Liver (tissue), 9 donors: ENCODE measurements around the gene GLT6D1. TPM values are rescaled to one million over a fixed set of nuclear protein-coding genes. Genes with fewer than 3 reads are reported as not detected.

ENCODE experiments used
- DNase-seq: peaks from one replicate; pipeline ENCODE4 v3.0.0-alpha.2; 2017; ENCODE audit warnings: low spot score
- H3K27ac ChIP-seq, 2 donors: one replicate each; pipeline ENCODE4 v1.7.0; 2013; ENCODE audit warnings: inconsistent platforms in 2 of 2, low read length in 2 of 2, control low read depth in 1 of 2, low read depth in 1 of 2, mild to moderate bottlenecking in 1 of 2
- H3K27me3 ChIP-seq, 4 donors: one replicate each; pipeline versions ENCODE4 v1.6.1 to v1.7.0; 2013; ENCODE audit warnings: low read length in 3 of 4, inconsistent platforms in 1 of 4, mild to moderate bottlenecking in 1 of 4, moderate library complexity in 1 of 4; ENCODE audit not compliant: control insufficient read depth in 4 of 4, insufficient read depth in 4 of 4
- H3K36me3 ChIP-seq, 4 donors: one replicate each; pipeline versions ENCODE4 v1.6.1 to v1.7.0; 2013; ENCODE audit warnings: low read length in 3 of 4, mild to moderate bottlenecking in 3 of 4, low read depth in 1 of 4, moderate library complexity in 1 of 4; ENCODE audit not compliant: control insufficient read depth in 4 of 4, insufficient read depth in 3 of 4
- H3K4me1 ChIP-seq, 4 donors: one replicate each; pipeline versions ENCODE4 v1.6.1 to v1.7.0; 2013; ENCODE audit warnings: low read length in 3 of 4, mild to moderate bottlenecking in 3 of 4, moderate library complexity in 1 of 4; ENCODE audit not compliant: control insufficient read depth in 4 of 4, insufficient read depth in 4 of 4
- H3K4me3 ChIP-seq, 3 donors: one replicate each; pipeline versions ENCODE4 v1.6.1 to v1.7.0; 2013; ENCODE audit warnings: low read length in 3 of 3, control low read depth in 1 of 3, low read depth in 1 of 3, mild to moderate bottlenecking in 1 of 3
- H3K9ac ChIP-seq, 2 donors: one replicate each; pipeline ENCODE4 v1.7.0; 2013; ENCODE audit warnings: low read length in 2 of 2, mild to moderate bottlenecking in 2 of 2, moderate library complexity in 2 of 2, control low read depth in 1 of 2, low read depth in 1 of 2
- H3K9me3 ChIP-seq, 4 donors: one replicate each; pipeline versions ENCODE4 v1.6.1 to v1.7.0; 2013; ENCODE audit warnings: low read length in 3 of 4; ENCODE audit not compliant: control insufficient read depth in 4 of 4
- EGR1 ChIP-seq, 2 donors: IDR thresholded peaks; 2 replicates each; pipeline ENCODE4 v1.6.1; 2016 to 2018; ENCODE audit warnings: antibody characterized with exemption in 2 of 2, low read depth in 2 of 2
- GABPA ChIP-seq, 2 donors: IDR thresholded peaks in 1 of 2; conservative IDR thresholded peaks in 1 of 2; 2 replicates each; pipeline ENCODE4 v1.6.1; 2016; ENCODE audit warnings: antibody characterized with exemption in 2 of 2, mild to moderate bottlenecking in 1 of 2, moderate library complexity in 1 of 2
- HNF4A ChIP-seq, 2 donors: conservative IDR thresholded peaks; 2 replicates each; pipeline ENCODE4 v1.6.1; 2016; ENCODE audit warnings: antibody characterized with exemption in 2 of 2, mild to moderate bottlenecking in 2 of 2
- HNF4G ChIP-seq: IDR thresholded peaks from 2 replicates; pipeline ENCODE4 v1.6.1; 2016; ENCODE audit warnings: antibody characterized with exemption
- RAD21 ChIP-seq, 2 donors: IDR thresholded peaks; 2 replicates each; pipeline ENCODE4 v1.6.1; 2016; ENCODE audit warnings: antibody characterized with exemption in 2 of 2, mild to moderate bottlenecking in 2 of 2
- RXRA ChIP-seq, 2 donors: IDR thresholded peaks; 2 replicates each; pipeline ENCODE4 v1.6.1; 2017 to 2018; ENCODE audit warnings: antibody characterized with exemption in 2 of 2, mild to moderate bottlenecking in 1 of 2
- SP1 ChIP-seq: IDR thresholded peaks from 2 replicates; pipeline ENCODE4 v1.6.1; 2018; ENCODE audit warnings: antibody characterized with exemption, mild to moderate bottlenecking
- WGBS: extraction: QIAGEN DNeasy Blood & Tissue Kit; methylation state at CpG from one replicate; pipeline ENCODE4 v1.1.7; 2013; 5-methylcytosine and 5-hydroxymethylcytosine counted together
- polyA plus RNA-seq, 2 donors: library from polyadenylated mRNA; stranded (reverse) in 1 of 2; unstranded in 1 of 2; fragments of 200-250 nt in 1 of 2; fragments of >200 nt in 1 of 2; fragmentation: Nextera tagmentation in 1 of 2; extraction: Ambion mirVana in 1 of 2; gene quantifications; one replicate each; pipeline versions ENCODE4 v1.2.1 to v1.2.3, GENCODE V29; 2013 to 2015
- total RNA-seq, 2 donors: library from RNA; depleted of rRNA; stranded (reverse); fragments of >200 nt; gene quantifications; one replicate each; pipeline ENCODE4 v1.2.3, GENCODE V29; 2014
- TF ChIP-seq, protein P1 (sequence below): fragments of 150-350 bp; IDR thresholded peaks from 2 replicates; pipeline ENCODE4 v1.5.1; 2017; ENCODE audit warnings: improper control_type of control experiment, low read depth, low read length; ENCODE audit not compliant: missing input control
- TF ChIP-seq, protein P2 (sequence below): IDR thresholded peaks from 2 replicates; pipeline ENCODE4 v1.6.1; 2016; ENCODE audit warnings: antibody characterized with exemption
- TF ChIP-seq, protein P3 (sequence below): IDR thresholded peaks from 2 replicates; pipeline ENCODE4 v1.6.1; 2016; ENCODE audit warnings: antibody characterized with exemption, mild to moderate bottlenecking
- TF ChIP-seq, protein P4 (sequence below): IDR thresholded peaks from 2 replicates; pipeline ENCODE4 v1.6.1; 2016; ENCODE audit warnings: antibody characterized with exemption
- donor health status: healthy.
- donor health status: healthy.
- donor health status: healthy.
- donor health status: healthy.
- donor health status: healthy.

Gene GLT6D1
- total and polyA plus RNA-seq, 4 donors, result not detected

DNA sequence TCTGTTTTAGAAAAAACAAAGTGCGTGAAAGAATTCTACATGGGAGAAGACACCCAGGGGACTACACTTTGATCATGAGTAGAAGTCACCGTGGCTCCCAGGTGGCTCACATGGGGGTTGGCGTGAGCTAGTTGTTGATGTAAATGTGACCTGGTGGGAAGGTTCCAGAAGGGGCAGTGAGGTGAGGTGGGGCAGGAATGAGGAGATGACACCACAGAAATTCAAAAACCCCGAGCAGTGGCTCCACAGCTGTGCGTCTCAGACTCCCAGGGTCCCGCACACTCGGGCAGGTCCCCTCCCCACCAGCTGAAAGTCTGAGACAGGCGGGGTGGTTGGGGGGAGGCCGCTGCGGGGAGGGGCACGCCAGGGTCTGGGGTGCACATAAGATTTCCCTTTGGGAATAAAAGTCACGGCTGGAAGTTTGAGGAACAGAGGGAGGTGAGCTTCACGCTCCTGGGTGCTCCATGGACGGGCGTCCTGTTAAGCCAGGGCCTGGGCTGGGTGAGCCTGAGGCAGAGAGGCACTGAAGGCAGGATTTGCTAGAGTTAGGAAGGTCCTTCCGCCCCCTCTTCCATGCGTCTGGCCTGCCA is 29.9 kb downstream of the GLT6D1 start (continued):
- TF ChIP-seq, protein P1, sequence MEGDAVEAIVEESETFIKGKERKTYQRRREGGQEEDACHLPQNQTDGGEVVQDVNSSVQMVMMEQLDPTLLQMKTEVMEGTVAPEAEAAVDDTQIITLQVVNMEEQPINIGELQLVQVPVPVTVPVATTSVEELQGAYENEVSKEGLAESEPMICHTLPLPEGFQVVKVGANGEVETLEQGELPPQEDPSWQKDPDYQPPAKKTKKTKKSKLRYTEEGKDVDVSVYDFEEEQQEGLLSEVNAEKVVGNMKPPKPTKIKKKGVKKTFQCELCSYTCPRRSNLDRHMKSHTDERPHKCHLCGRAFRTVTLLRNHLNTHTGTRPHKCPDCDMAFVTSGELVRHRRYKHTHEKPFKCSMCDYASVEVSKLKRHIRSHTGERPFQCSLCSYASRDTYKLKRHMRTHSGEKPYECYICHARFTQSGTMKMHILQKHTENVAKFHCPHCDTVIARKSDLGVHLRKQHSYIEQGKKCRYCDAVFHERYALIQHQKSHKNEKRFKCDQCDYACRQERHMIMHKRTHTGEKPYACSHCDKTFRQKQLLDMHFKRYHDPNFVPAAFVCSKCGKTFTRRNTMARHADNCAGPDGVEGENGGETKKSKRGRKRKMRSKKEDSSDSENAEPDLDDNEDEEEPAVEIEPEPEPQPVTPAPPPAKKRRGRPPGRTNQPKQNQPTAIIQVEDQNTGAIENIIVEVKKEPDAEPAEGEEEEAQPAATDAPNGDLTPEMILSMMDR, result no peak
- no peak for TF ChIP-seq GABPA (IDR thresholded peaks at IDR 0.05 in 1 of 2, conservative IDR thresholded peaks at IDR 0.05 in 1 of 2)

DNA sequence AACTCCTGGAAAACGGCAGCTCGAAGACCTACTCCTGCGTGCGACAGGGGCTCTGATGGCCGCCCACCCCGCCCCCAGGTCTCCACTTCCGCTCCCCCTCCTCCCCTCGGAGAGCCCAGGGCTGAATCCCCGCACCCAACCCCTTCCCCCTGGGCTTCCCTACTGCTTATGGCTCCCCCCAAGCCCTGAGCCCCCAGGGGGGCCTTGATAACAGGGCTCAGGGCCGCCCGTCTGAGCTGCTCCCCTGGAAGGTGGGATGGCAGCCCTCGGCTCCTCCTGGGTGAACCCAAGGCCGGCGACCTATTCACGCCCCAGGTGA is 30.4 kb downstream of the GLT6D1 start:
- Histone ChIP-seq H3K9me3 (no peaks in the 10 kb centered on the region), H3K4me1 (no peaks in the 10 kb centered on the region), H3K4me3 (no peak overlapping the region), H3K27me3 (peaks cover 0 to 1% (median 0%) of the 10 kb centered on the region in 4 donors), H3K36me3 (no peaks in the 10 kb centered on the region), H3K9ac (no peak overlapping the region), H3K27ac (no peak overlapping the region)
- DNase-seq, result no peak
- TF ChIP-seq, protein P1, result no peak
- TF ChIP-seq RAD21 (IDR thresholded peaks at IDR 0.05) (no peak), EGR1 (IDR thresholded peaks at IDR 0.05; ENCODE audit: low read depth in 2 of 2) (no peak), HNF4A (conservative IDR thresholded peaks at IDR 0.05) (no peak), RXRA (IDR thresholded peaks at IDR 0.05) (no peak), HNF4G (no peak)
- TF ChIP-seq, protein P2, sequence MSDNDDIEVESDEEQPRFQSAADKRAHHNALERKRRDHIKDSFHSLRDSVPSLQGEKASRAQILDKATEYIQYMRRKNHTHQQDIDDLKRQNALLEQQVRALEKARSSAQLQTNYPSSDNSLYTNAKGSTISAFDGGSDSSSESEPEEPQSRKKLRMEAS, result no peak
- 85% methylated on average over 15 of the region's 15 CpGs for WGBS

DNA sequence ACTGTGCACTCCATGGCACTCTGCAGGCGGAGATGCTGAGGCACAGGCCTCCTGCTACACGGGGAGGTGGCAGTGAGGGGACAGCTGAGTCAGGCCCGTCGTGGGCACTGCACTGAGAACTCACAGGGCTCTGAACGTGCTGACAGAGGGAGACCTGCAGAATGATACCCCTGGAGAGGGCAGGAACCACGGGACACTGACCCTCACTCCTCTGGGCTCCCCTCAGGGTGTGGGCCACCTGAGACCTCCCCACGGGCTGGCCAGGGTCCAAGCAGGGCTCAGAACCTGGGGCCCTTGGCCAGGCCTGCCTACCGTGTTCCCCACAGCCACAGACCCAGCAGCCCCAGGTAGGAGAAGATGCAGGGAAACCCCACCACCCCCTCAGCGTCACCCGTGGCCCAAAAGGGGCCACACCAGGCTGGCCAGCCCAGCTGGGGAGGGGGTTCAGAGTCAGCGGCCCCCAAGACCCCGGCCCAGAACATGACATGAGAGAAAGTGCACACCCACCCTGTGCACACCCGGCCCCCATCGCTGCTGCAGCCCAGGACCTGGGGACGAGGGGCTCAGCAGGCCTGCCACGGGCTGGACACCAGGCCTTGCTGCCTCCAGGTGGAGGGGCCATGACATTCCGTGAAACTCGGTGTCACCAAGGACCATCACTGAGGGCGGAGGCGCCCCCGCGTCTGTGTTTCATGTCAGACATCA is 30.9 kb downstream of the GLT6D1 start:
- 86% methylated on average over 22 of the region's 22 CpGs for WGBS
- TF ChIP-seq EGR1 (IDR thresholded peaks at IDR 0.05; ENCODE audit: low read depth in 2 of 2) (no peak), SP1 (no peak), HNF4A (conservative IDR thresholded peaks at IDR 0.05) (no peak)
- TF ChIP-seq, protein P3, sequence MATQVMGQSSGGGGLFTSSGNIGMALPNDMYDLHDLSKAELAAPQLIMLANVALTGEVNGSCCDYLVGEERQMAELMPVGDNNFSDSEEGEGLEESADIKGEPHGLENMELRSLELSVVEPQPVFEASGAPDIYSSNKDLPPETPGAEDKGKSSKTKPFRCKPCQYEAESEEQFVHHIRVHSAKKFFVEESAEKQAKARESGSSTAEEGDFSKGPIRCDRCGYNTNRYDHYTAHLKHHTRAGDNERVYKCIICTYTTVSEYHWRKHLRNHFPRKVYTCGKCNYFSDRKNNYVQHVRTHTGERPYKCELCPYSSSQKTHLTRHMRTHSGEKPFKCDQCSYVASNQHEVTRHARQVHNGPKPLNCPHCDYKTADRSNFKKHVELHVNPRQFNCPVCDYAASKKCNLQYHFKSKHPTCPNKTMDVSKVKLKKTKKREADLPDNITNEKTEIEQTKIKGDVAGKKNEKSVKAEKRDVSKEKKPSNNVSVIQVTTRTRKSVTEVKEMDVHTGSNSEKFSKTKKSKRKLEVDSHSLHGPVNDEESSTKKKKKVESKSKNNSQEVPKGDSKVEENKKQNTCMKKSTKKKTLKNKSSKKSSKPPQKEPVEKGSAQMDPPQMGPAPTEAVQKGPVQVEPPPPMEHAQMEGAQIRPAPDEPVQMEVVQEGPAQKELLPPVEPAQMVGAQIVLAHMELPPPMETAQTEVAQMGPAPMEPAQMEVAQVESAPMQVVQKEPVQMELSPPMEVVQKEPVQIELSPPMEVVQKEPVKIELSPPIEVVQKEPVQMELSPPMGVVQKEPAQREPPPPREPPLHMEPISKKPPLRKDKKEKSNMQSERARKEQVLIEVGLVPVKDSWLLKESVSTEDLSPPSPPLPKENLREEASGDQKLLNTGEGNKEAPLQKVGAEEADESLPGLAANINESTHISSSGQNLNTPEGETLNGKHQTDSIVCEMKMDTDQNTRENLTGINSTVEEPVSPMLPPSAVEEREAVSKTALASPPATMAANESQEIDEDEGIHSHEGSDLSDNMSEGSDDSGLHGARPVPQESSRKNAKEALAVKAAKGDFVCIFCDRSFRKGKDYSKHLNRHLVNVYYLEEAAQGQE, result no peak
- TF ChIP-seq, protein P4, sequence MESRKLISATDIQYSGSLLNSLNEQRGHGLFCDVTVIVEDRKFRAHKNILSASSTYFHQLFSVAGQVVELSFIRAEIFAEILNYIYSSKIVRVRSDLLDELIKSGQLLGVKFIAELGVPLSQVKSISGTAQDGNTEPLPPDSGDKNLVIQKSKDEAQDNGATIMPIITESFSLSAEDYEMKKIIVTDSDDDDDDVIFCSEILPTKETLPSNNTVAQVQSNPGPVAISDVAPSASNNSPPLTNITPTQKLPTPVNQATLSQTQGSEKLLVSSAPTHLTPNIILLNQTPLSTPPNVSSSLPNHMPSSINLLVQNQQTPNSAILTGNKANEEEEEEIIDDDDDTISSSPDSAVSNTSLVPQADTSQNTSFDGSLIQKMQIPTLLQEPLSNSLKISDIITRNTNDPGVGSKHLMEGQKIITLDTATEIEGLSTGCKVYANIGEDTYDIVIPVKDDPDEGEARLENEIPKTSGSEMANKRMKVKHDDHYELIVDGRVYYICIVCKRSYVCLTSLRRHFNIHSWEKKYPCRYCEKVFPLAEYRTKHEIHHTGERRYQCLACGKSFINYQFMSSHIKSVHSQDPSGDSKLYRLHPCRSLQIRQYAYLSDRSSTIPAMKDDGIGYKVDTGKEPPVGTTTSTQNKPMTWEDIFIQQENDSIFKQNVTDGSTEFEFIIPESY, result no peak
- TF ChIP-seq, protein P2, result no peak

More for the DNA sequence above, 30.9 kb downstream of the GLT6D1 start:
- Histone ChIP-seq H3K4me3 (no peak overlapping the region), H3K4me1 (no peaks in the 10 kb centered on the region), H3K9me3 (no peaks in the 10 kb centered on the region), H3K9ac (no peak overlapping the region), H3K36me3 (no peaks in the 10 kb centered on the region), H3K27me3 (no peaks in the 10 kb centered on the region), H3K27ac (no peak overlapping the region)
- peak; percentile 27 for DNase-seq
